K562 (cell line): ENCODE data around the gene CAMK1D. TPM values are rescaled to one million over a fixed set of nuclear protein-coding genes. Genes with fewer than 3 reads are reported as not detected.

Experiments used
- ATAC-seq: fragments of 200-7000 bp; cut with Tn5 transposase; 3 replicates; pipeline ENCODE4 v1.9.1; 2020; ENCODE audit warnings: moderate library complexity
- BruUV-seq: library from RNA; stranded (reverse); fragments of 400-500 nt; replicated peaks from 2 replicates; lab custom pipeline; 2021; lab: Mats Ljungman, UMichigan
- CTCF ChIA-PET: fragments of 300-600 bp; formaldehyde crosslinking; extraction: SDS; loops from one replicate; lab custom pipeline; 2021; ENCODE audit warnings: low intra/inter-chr PET ratio; lab: Yijun Ruan, JAX
- POLR2A ChIA-PET: fragments of 300-600, 350-650 bp; sonication (Branson Sonifier 250); formaldehyde crosslinking; extraction: SDS; loops from one replicate; lab custom pipeline; 2021; ENCODE audit warnings: antibody characterized with exemption, inconsistent platforms; lab: Yijun Ruan, JAX
- DNase-seq, 4 experiments: peaks; one replicate each; pipeline versions ENCODE4 v3.0.0 to v3.0.0-alpha.2; 2011 to 2018; ENCODE audit warnings: low spot score in 3 of 4, mixed read lengths in 3 of 4; ENCODE audit errors: extremely low read depth in 1 of 4
- FAIRE-seq: peaks from 2 replicates; lab custom pipeline; 2011; peaks lifted over from hg19 to GRCh38; lab: Jason Lieb, UNC
- H2AFZ ChIP-seq: 2 replicates; pipeline ENCODE4 v1.6.0; 2011; ENCODE audit warnings: low read depth, low read length, control low read depth, inconsistent platforms
- H3K27ac ChIP-seq: fragments of 200-600 bp; 3 replicates; pipeline ENCODE4 v1.8.0; 2011; ENCODE audit warnings: low read depth, mild to moderate bottlenecking, control low read depth, inconsistent platforms, low read length, moderate library complexity, mixed read lengths; ENCODE audit errors: extremely low read depth
- H3K27me3 ChIP-seq, 2 experiments: fragments of 300-600 bp in 1 of 2; 2 replicates in 1 of 2; 3 replicates in 1 of 2; pipeline versions ENCODE4 v1.6.0 to v1.8.0; 2011; ENCODE audit warnings: inconsistent platforms in 2 of 2, low read length in 2 of 2, mild to moderate bottlenecking in 1 of 2, mixed read lengths in 1 of 2, moderate library complexity in 1 of 2; ENCODE audit not compliant: control insufficient read depth in 2 of 2, insufficient read depth in 2 of 2
- H3K36me3 ChIP-seq: fragments of 300-600 bp; 3 replicates; pipeline ENCODE4 v1.8.0; 2011; ENCODE audit warnings: mild to moderate bottlenecking, low read length, inconsistent platforms; ENCODE audit not compliant: control insufficient read depth, insufficient read depth
- H3K4me1 ChIP-seq, 2 experiments: fragments of 200-600 bp in 1 of 2; replicated peaks in 1 of 2; 2 replicates in 1 of 2; 3 replicates in 1 of 2; pipeline versions ENCODE4 v1.5.1 to v1.8.0; 2011; ENCODE audit warnings: inconsistent platforms in 2 of 2, low read length in 2 of 2, mild to moderate bottlenecking in 1 of 2, mixed read lengths in 1 of 2, moderate library complexity in 1 of 2; ENCODE audit not compliant: control insufficient read depth in 2 of 2, insufficient read depth in 2 of 2
- H3K4me2 ChIP-seq: 2 replicates; pipeline ENCODE4 v1.6.1; 2011; ENCODE audit warnings: low read length, control low read depth, inconsistent platforms, mixed read lengths; ENCODE audit not compliant: insufficient read depth
- H3K4me3 ChIP-seq: fragments of 200-600 bp; sonication (generic), shearing (Covaris generic); 2 replicates; pipeline ENCODE4 v1.5.1; 2016; ENCODE audit warnings: control low read depth, inconsistent platforms
- H3K79me2 ChIP-seq: fragments of 200-600 bp; 3 replicates; pipeline ENCODE4 v1.8.0; 2011; ENCODE audit warnings: low read length, inconsistent platforms; ENCODE audit not compliant: control insufficient read depth, insufficient read depth
- H3K9ac ChIP-seq, 2 experiments: 2 replicates each; pipeline versions ENCODE4 v1.6.0 to v1.6.1; 2011; ENCODE audit warnings: low read depth in 2 of 2, low read length in 2 of 2, control low read depth in 1 of 2, inconsistent platforms in 1 of 2, mild to moderate bottlenecking in 1 of 2, mixed read lengths in 1 of 2; ENCODE audit not compliant: insufficient read depth in 1 of 2
- H3K9me1 ChIP-seq: one replicate; pipeline ENCODE4 v1.6.0; 2011; ENCODE audit warnings: inconsistent platforms, mild to moderate bottlenecking, low read length, moderate library complexity; ENCODE audit not compliant: control insufficient read depth, insufficient read depth
- H3K9me3 ChIP-seq: replicated peaks from 2 replicates; pipeline ENCODE4 v1.5.1; 2011; ENCODE audit warnings: low read depth, low read length, inconsistent platforms; ENCODE audit not compliant: control insufficient read depth, insufficient read depth
- H4K20me1 ChIP-seq: replicated peaks from 2 replicates; pipeline ENCODE4 v1.6.1; 2011; ENCODE audit warnings: low read length, inconsistent platforms, mixed read lengths; ENCODE audit not compliant: control insufficient read depth, insufficient read depth
- C11orf30 ChIP-seq: fragments of 450-650 bp; IDR thresholded peaks from 2 replicates; pipeline ENCODE4 v1.6.1; 2016; ENCODE audit warnings: low read depth, mild to moderate bottlenecking
- CC2D1A ChIP-seq: fragments of 450-650 bp; IDR thresholded peaks from 2 replicates; pipeline ENCODE4 v1.6.1; 2017; ENCODE audit warnings: mild to moderate bottlenecking
- DNMT1 ChIP-seq: fragments of 450-650 bp; IDR thresholded peaks from 2 replicates; pipeline ENCODE4 v1.6.1; 2016; ENCODE audit warnings: antibody characterized with exemption, mild to moderate bottlenecking
- ESRRB ChIP-seq: fragments of 250-450 bp; sonication (Bioruptor Pico); IDR thresholded peaks from 2 replicates; pipeline ENCODE4 v1.5.0; 2020; ENCODE audit warnings: mild to moderate bottlenecking, moderate library complexity, borderline replicate concordance
- KLF16 ChIP-seq: IDR thresholded peaks from 2 replicates; pipeline ENCODE4 v1.6.1; 2016; ENCODE audit warnings: antibody characterized with exemption
- MTA3 ChIP-seq: fragments of 450-650 bp; formaldehyde crosslinking; IDR thresholded peaks from 2 replicates; pipeline ENCODE4 v1.6.1; 2017; ENCODE audit warnings: mild to moderate bottlenecking, borderline replicate concordance
- MYC ChIP-seq, 2 experiments: fragments of 250-450 bp in 1 of 2; sonication (Bioruptor Pico) in 1 of 2; IDR thresholded peaks; 2 replicates each; pipeline versions ENCODE4 v1.5.1 to v1.6.1; 2012 to 2021; ENCODE audit warnings: low read depth in 2 of 2, borderline replicate concordance in 1 of 2, improper control_type of control experiment in 1 of 2, low read length in 1 of 2, mild to moderate bottlenecking in 1 of 2, moderate library complexity in 1 of 2
- NCOA2 ChIP-seq, 2 experiments: fragments of 450-650 bp; IDR thresholded peaks; 2 replicates each; pipeline ENCODE4 v1.6.1; 2018; ENCODE audit warnings: mild to moderate bottlenecking in 2 of 2, moderate library complexity in 1 of 2; ENCODE audit not compliant: partially characterized antibody in 2 of 2
- PYGO2 ChIP-seq: fragments of 450-650 bp; IDR thresholded peaks from 2 replicates; pipeline ENCODE4 v1.6.1; 2016; ENCODE audit warnings: mild to moderate bottlenecking, missing genetic modification characterization, moderate library complexity, missing compliant biosample characterization
- ZNF143 ChIP-seq: sonication (generic); formaldehyde crosslinking; IDR thresholded peaks from 2 replicates; pipeline ENCODE4 v1.9.0; 2022; ENCODE audit warnings: mild to moderate bottlenecking, missing genetic modification reagents
- ZNF165 ChIP-seq: fragments of 250-450 bp; sonication (Bioruptor Pico); IDR thresholded peaks from 2 replicates; pipeline ENCODE4 v1.4.0; 2020; ENCODE audit warnings: borderline replicate concordance
- ZNF431 ChIP-seq: sonication (generic); formaldehyde crosslinking; IDR thresholded peaks from 2 replicates; pipeline ENCODE4 v1.8.0; 2022; ENCODE audit warnings: mild to moderate bottlenecking, missing genetic modification reagents
- WGBS: fragments of 100-300 bp; shearing (Covaris generic); methylation state at CpG from one replicate; pipeline ENCODE4 v1.1.6; 2016; ENCODE audit warnings: low coverage, mixed read lengths; ENCODE audit not compliant: insufficient coverage; ENCODE audit errors: missing lambda C conversion rate; 5-methylcytosine and 5-hydroxymethylcytosine counted together
- in situ Hi-C: fragments of 300-500 bp; cut with MboI; formaldehyde crosslinking; loops from 4 replicates; pipeline ENCODE4 v1.15.0; 2018; ENCODE audit warnings: inconsistent platforms, mixed read lengths
- intact Hi-C: fragments of 100-400 bp; cut with micrococcal nuclease; formaldehyde crosslinking; loops from 2 replicates; pipeline ENCODE4 v1.14.2; 2022
- polyA plus RNA-seq, 8 experiments: library from polyadenylated mRNA; depleted of rRNA in 4 of 8; stranded (reverse) in 5 of 8; unstranded in 3 of 8; fragments of >200 nt; fragmentation: Nextera tagmentation in 2 of 8; fragmentation: Illumina TruSeq in 1 of 8; extraction: Ambion mirVana in 2 of 8; extraction: Trizol in 1 of 8; gene quantifications; 2 replicates each; pipeline versions ENCODE4 v1.2.1 to v1.2.3, GENCODE V29; 2011 to 2014; ENCODE audit warnings: inconsistent platforms in 1 of 8, missing spikeins in 1 of 8
- total RNA-seq, 7 experiments: library from RNA; depleted of rRNA in 6 of 7; stranded (reverse); fragments of >200 nt in 6 of 7; fragmentation: Illumina TruSeq in 2 of 7; extraction: Trizol in 2 of 7; gene quantifications; 2 replicates each; pipeline versions ENCODE4 v1.2.1 to v1.2.3, GENCODE V29; 2011 to 2021; ENCODE audit warnings: low replicate concordance in 1 of 7
- TF ChIP-seq, protein P1 (sequence below): sonication (generic); formaldehyde crosslinking; IDR thresholded peaks from 2 replicates; pipeline ENCODE4 v1.8.0; 2022; ENCODE audit warnings: mild to moderate bottlenecking, missing genetic modification reagents
- TF ChIP-seq, protein P2 (sequence below): fragments of 450-650 bp; formaldehyde crosslinking; conservative IDR thresholded peaks from 2 replicates; pipeline ENCODE4 v1.4.0; 2022; ENCODE audit warnings: mild to moderate bottlenecking, missing genetic modification characterization

CAMK1D gene
- total and polyA plus RNA-seq, 9 of the 15 experiments (the other 6 are each of a cell fraction or from before 2014, with no cell fraction given): 0.12 to 0.24 (median 0.20) TPM; not detected in 5

DNA sequence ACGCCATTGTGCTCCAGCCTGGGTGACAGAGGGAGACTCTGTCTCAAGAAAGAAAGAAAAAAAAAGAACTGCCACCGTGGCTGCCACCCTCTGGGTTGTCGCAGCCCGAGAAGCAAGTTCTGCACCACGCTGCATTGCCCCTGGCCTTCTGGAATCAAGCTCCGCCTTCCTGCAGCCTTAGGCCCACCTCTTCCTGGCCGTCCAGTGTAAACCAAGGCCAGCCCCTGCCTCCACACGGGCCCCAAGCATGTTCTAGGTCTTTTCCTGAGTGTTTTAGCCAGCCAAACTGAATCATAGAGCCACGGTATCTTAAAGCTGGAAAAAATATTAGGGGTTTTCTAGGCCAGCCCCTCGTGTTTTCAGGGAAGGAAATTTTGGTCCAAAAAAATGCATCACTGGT, 463.2 kb downstream of the CAMK1D start:
- Histone ChIP-seq H2AFZ (no peak overlapping the region), H3K4me3 (no peak overlapping the region), H3K79me2 (no peaks in the 10 kb centered on the region), H3K9me1 (no peaks in the 10 kb centered on the region), H3K36me3 (no peaks in the 10 kb centered on the region), H3K27me3 (peaks cover 10 to 36% of the 10 kb centered on the region in 2 experiments; a peak in 4 of 5 replicates), H3K4me2 (no peak overlapping the region), H3K27ac (no peak overlapping the region), H3K9ac (no peak overlapping the region)
- DNase-seq (no peak), FAIRE-seq (no peak), ATAC-seq (no peak)
- BruUV-seq: no TSS peak
- intact Hi-C loops: no loop called here
- TF ChIP-seq ZNF431 (CRISPR knock-in tag): no peak
- TF ChIP-seq PYGO2 (tag): no peak
- TF ChIP-seq MTA3: no peak
- TF ChIP-seq, protein P1, sequence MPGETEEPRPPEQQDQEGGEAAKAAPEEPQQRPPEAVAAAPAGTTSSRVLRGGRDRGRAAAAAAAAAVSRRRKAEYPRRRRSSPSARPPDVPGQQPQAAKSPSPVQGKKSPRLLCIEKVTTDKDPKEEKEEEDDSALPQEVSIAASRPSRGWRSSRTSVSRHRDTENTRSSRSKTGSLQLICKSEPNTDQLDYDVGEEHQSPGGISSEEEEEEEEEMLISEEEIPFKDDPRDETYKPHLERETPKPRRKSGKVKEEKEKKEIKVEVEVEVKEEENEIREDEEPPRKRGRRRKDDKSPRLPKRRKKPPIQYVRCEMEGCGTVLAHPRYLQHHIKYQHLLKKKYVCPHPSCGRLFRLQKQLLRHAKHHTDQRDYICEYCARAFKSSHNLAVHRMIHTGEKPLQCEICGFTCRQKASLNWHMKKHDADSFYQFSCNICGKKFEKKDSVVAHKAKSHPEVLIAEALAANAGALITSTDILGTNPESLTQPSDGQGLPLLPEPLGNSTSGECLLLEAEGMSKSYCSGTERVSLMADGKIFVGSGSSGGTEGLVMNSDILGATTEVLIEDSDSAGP: no peak
- no peak for TF ChIP-seq CC2D1A
- no peak for TF ChIP-seq ZNF165 (CRISPR knock-in tag)
- TF ChIP-seq MYC (IDR thresholded peaks at IDR 0.05; ENCODE audit: low read depth, low read length): no peak
- TF ChIP-seq MYC (CRISPR knock-in tag; IDR thresholded peaks at IDR 0.05; ENCODE audit: borderline replicate concordance, low read depth): no peak
- TF ChIP-seq DNMT1: no peak
- TF ChIP-seq, protein P2, sequence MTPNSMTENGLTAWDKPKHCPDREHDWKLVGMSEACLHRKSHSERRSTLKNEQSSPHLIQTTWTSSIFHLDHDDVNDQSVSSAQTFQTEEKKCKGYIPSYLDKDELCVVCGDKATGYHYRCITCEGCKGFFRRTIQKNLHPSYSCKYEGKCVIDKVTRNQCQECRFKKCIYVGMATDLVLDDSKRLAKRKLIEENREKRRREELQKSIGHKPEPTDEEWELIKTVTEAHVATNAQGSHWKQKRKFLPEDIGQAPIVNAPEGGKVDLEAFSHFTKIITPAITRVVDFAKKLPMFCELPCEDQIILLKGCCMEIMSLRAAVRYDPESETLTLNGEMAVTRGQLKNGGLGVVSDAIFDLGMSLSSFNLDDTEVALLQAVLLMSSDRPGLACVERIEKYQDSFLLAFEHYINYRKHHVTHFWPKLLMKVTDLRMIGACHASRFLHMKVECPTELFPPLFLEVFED (CRISPR knock-in tag): no peak
- TF ChIP-seq C11orf30: no peak
- no peak for TF ChIP-seq NCOA2 (IDR thresholded peaks at IDR 0.05; ENCODE audit: partially characterized antibody in 2 of 2)
- no peak for TF ChIP-seq ESRRB
- TF ChIP-seq ZNF143: no peak
- TF ChIP-seq KLF16: no peak
- TF ChIP-seq, all 486 proteins: peak for 0
- Histone ChIP-seq H4K20me1 (no peaks in the 10 kb centered on the region), H3K9me3 (no peaks in the 10 kb centered on the region), H3K4me1 (no peaks in the 10 kb centered on the region)
- in situ Hi-C loops: no loop called here
- 0% methylated on average over 10 of the region's 10 CpGs for whole genome bisulfite sequencing
- POLR2A ChIA-PET: no interaction called here
- CTCF ChIA-PET: no interaction called here
